ENCODE measurements around the gene CCDC33. TPM values are rescaled to one million over a fixed set of nuclear protein-coding genes. Genes with fewer than 3 reads are reported as not detected.

Gene CCDC33
- total RNA-seq, 1 experiment from 2014 or later = 10.6 TPM

DNA sequence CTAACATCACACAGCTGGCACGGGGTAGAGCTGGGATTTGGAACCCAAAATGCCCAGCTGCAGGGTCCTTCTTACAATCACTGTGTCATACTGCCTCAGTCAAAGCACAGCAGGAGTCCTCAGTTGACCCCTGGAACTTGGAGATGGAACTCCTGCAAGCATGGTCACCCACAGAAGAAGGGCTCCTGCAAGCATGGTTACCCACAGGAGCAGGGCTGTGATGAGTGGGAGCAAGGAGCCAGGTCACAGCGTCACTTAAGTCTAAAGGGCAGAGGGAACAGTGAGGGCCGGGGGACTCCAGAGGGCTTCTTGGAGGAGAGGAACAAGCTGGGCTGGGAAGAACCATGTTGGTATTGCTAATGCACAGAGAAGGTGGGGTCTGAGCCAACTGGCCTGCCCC lies 24.9 kb downstream of the CCDC33 start:
- H3K27me3 Mint-ChIP-seq (ENCODE audit: low read depth) = peaks cover 8% of the 10 kb centered on the region; the same call in 1 of the 2 replicates
- peaks cover 22% of the 10 kb centered on the region for H3K4me1 Mint-ChIP-seq
- ATAC-seq (no peak), DNase-seq (ENCODE audit: low spot score) (no peak)
- H3K9me3 Mint-ChIP-seq = no peaks in the 10 kb centered on the region
- no peak overlapping the region for H3K4me3 Mint-ChIP-seq
- H3K36me3 Mint-ChIP-seq = no peaks in the 10 kb centered on the region
- no peak overlapping the region for H3K27ac Mint-ChIP-seq
- CTCF ChIA-PET = interaction anchor here (2.0 kb wide), 1 partner anchor 47 kb away, joined by 7 read pairs; no protein-coding TSS in a partner anchor
- TF ChIP-seq HMGA2 (CRISPR knock-in tag; IDR thresholded peaks at IDR 0.05) (no peak), SMAD3 (CRISPR knock-in tag; IDR thresholded peaks at IDR 0.05; ENCODE audit: borderline replicate concordance) (no peak), ZNF138 (CRISPR knock-in tag; conservative IDR thresholded peaks at IDR 0.05) (no peak), SP1 (CRISPR knock-in tag; conservative IDR thresholded peaks at IDR 0.05) (no peak), FOXK1 (CRISPR knock-in tag; IDR thresholded peaks at IDR 0.05) (no peak), TP53 (CRISPR knock-in tag; IDR thresholded peaks at IDR 0.05) (no peak), OVOL2 (CRISPR knock-in tag; IDR thresholded peaks at IDR 0.05; ENCODE audit: borderline replicate concordance) (no peak), NFYB (CRISPR knock-in tag; conservative IDR thresholded peaks at IDR 0.05; ENCODE audit: low read depth) (no peak), MYBL2 (CRISPR knock-in tag; IDR thresholded peaks at IDR 0.05) (no peak), ZNF219 (CRISPR knock-in tag; IDR thresholded peaks at IDR 0.05; ENCODE audit: borderline replicate concordance) (no peak), PRRX2 (CRISPR knock-in tag; IDR thresholded peaks at IDR 0.05) (no peak), SOX15 (CRISPR knock-in tag; IDR thresholded peaks at IDR 0.05) (no peak), TCF7 (CRISPR knock-in tag; IDR thresholded peaks at IDR 0.05; ENCODE audit: low read depth) (no peak)
- TF ChIP-seq, protein P1, sequence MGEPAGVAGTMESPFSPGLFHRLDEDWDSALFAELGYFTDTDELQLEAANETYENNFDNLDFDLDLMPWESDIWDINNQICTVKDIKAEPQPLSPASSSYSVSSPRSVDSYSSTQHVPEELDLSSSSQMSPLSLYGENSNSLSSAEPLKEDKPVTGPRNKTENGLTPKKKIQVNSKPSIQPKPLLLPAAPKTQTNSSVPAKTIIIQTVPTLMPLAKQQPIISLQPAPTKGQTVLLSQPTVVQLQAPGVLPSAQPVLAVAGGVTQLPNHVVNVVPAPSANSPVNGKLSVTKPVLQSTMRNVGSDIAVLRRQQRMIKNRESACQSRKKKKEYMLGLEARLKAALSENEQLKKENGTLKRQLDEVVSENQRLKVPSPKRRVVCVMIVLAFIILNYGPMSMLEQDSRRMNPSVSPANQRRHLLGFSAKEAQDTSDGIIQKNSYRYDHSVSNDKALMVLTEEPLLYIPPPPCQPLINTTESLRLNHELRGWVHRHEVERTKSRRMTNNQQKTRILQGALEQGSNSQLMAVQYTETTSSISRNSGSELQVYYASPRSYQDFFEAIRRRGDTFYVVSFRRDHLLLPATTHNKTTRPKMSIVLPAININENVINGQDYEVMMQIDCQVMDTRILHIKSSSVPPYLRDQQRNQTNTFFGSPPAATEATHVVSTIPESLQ (CRISPR knock-in tag; IDR thresholded peaks at IDR 0.05) = no peak
- TF ChIP-seq, protein P2, sequence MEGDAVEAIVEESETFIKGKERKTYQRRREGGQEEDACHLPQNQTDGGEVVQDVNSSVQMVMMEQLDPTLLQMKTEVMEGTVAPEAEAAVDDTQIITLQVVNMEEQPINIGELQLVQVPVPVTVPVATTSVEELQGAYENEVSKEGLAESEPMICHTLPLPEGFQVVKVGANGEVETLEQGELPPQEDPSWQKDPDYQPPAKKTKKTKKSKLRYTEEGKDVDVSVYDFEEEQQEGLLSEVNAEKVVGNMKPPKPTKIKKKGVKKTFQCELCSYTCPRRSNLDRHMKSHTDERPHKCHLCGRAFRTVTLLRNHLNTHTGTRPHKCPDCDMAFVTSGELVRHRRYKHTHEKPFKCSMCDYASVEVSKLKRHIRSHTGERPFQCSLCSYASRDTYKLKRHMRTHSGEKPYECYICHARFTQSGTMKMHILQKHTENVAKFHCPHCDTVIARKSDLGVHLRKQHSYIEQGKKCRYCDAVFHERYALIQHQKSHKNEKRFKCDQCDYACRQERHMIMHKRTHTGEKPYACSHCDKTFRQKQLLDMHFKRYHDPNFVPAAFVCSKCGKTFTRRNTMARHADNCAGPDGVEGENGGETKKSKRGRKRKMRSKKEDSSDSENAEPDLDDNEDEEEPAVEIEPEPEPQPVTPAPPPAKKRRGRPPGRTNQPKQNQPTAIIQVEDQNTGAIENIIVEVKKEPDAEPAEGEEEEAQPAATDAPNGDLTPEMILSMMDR (IDR thresholded peaks at IDR 0.05) = no peak
- TF ChIP-seq, protein P3, sequence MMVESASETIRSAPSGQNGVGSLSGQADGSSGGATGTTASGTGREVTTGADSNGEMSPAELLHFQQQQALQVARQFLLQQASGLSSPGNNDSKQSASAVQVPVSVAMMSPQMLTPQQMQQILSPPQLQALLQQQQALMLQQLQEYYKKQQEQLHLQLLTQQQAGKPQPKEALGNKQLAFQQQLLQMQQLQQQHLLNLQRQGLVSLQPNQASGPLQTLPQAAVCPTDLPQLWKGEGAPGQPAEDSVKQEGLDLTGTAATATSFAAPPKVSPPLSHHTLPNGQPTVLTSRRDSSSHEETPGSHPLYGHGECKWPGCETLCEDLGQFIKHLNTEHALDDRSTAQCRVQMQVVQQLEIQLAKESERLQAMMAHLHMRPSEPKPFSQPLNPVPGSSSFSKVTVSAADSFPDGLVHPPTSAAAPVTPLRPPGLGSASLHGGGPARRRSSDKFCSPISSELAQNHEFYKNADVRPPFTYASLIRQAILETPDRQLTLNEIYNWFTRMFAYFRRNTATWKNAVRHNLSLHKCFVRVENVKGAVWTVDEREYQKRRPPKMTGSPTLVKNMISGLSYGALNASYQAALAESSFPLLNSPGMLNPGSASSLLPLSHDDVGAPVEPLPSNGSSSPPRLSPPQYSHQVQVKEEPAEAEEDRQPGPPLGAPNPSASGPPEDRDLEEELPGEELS (CRISPR knock-in tag; IDR thresholded peaks at IDR 0.05) = no peak
- TF ChIP-seq, protein P4, sequence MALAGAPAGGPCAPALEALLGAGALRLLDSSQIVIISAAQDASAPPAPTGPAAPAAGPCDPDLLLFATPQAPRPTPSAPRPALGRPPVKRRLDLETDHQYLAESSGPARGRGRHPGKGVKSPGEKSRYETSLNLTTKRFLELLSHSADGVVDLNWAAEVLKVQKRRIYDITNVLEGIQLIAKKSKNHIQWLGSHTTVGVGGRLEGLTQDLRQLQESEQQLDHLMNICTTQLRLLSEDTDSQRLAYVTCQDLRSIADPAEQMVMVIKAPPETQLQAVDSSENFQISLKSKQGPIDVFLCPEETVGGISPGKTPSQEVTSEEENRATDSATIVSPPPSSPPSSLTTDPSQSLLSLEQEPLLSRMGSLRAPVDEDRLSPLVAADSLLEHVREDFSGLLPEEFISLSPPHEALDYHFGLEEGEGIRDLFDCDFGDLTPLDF (CRISPR knock-in tag; IDR thresholded peaks at IDR 0.05) = no peak
- TF ChIP-seq, protein P5, sequence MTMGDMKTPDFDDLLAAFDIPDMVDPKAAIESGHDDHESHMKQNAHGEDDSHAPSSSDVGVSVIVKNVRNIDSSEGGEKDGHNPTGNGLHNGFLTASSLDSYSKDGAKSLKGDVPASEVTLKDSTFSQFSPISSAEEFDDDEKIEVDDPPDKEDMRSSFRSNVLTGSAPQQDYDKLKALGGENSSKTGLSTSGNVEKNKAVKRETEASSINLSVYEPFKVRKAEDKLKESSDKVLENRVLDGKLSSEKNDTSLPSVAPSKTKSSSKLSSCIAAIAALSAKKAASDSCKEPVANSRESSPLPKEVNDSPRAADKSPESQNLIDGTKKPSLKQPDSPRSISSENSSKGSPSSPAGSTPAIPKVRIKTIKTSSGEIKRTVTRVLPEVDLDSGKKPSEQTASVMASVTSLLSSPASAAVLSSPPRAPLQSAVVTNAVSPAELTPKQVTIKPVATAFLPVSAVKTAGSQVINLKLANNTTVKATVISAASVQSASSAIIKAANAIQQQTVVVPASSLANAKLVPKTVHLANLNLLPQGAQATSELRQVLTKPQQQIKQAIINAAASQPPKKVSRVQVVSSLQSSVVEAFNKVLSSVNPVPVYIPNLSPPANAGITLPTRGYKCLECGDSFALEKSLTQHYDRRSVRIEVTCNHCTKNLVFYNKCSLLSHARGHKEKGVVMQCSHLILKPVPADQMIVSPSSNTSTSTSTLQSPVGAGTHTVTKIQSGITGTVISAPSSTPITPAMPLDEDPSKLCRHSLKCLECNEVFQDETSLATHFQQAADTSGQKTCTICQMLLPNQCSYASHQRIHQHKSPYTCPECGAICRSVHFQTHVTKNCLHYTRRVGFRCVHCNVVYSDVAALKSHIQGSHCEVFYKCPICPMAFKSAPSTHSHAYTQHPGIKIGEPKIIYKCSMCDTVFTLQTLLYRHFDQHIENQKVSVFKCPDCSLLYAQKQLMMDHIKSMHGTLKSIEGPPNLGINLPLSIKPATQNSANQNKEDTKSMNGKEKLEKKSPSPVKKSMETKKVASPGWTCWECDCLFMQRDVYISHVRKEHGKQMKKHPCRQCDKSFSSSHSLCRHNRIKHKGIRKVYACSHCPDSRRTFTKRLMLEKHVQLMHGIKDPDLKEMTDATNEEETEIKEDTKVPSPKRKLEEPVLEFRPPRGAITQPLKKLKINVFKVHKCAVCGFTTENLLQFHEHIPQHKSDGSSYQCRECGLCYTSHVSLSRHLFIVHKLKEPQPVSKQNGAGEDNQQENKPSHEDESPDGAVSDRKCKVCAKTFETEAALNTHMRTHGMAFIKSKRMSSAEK (CRISPR knock-in tag; IDR thresholded peaks at IDR 0.05; ENCODE audit: borderline replicate concordance) = no peak
- POLR2A ChIA-PET = interaction anchor here (0.6 kb wide), 1 partner anchor 295 kb away, joined by 9 read pairs; no protein-coding TSS in a partner anchor

Measured in WTC11 (cell line).